ENCODE results near the gene SMTNL1. TPM values are rescaled to one million over a fixed set of nuclear protein-coding genes. Genes with fewer than 3 reads are reported as not detected.
A peak's percentile ranks its signal among the peaks of the same experiment; 100 is the strongest.

Gene SMTNL1
- total RNA-seq, 4 donors from 2014 or later, result not detected

DNA sequence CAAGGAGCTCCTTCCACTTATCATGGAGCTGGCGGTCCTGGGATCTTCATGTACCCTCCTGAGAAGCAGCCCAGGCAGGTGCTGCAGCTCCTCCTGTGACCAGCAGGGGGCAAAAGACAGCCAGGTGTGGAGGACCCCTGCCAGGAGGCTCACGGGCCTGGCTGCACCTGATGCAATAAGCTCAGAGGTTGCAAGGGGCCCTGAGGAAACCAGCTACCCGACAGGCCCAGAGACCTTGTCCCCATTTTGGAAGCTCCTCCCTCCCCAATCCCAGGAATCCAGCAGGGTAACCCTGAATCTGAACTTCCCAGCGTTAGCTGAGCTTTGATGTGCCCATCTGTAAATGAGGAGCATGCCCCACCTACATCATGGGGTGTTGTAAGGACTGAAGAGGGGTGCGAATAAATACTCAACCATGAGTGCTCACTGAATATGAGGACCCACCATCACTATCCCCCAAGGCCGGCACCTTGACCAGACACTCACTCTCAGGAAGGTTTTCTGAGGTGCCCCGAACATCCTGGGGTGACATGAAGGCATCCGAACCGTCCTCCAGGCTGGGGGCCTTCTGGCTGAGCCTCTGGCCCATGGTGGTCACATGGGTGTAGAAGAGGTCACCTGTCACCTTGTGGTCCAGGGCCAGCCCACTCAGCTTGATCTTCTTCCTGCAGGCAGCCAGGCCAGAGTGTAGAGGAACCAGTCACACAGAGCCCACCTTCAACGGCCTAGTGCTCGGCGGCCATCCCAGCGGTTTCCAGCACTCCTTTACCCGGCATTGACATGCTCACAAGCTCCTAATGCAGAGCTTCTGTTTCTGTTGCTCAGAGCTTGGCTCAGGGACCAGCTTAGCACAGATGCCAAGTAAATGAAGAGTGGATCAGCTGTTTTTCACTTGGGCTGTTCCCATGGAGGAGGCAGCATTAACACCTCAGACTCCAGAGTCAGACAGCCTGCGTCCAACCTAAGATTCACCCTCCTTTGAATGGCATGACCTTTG, 43.6 kb upstream of the SMTNL1 start:
- TF ChIP-seq POLR2A (IDR thresholded peaks at IDR 0.05), result no peak
- TF ChIP-seq, protein P1, sequence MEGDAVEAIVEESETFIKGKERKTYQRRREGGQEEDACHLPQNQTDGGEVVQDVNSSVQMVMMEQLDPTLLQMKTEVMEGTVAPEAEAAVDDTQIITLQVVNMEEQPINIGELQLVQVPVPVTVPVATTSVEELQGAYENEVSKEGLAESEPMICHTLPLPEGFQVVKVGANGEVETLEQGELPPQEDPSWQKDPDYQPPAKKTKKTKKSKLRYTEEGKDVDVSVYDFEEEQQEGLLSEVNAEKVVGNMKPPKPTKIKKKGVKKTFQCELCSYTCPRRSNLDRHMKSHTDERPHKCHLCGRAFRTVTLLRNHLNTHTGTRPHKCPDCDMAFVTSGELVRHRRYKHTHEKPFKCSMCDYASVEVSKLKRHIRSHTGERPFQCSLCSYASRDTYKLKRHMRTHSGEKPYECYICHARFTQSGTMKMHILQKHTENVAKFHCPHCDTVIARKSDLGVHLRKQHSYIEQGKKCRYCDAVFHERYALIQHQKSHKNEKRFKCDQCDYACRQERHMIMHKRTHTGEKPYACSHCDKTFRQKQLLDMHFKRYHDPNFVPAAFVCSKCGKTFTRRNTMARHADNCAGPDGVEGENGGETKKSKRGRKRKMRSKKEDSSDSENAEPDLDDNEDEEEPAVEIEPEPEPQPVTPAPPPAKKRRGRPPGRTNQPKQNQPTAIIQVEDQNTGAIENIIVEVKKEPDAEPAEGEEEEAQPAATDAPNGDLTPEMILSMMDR (IDR thresholded peaks at IDR 0.05), result peak; percentile 64 to 93 (median 86)
- WGBS, 2 donors, result 70 to 71% methylated on average over 5 to 7 of the region's 15 CpGs
- DNase-seq, result no peak
- no peaks in the 10 kb centered on the region for H3K9me3 ChIP-seq
- H3K27ac ChIP-seq, result no peak overlapping the region
- peaks cover 0 to 41% (median 0%) of the 10 kb centered on the region in 3 donors for H3K36me3 ChIP-seq
- H3K27me3 ChIP-seq, result no peaks in the 10 kb centered on the region
- peaks cover 0 to 8% (median 1%) of the 10 kb centered on the region in 3 donors for H3K4me1 ChIP-seq
- intact Hi-C loops (cut with DNase I), result loop anchor here (5.0 kb wide), 1 partner anchor 33 kb away; no protein-coding TSS in a partner anchor
- no peak overlapping the region for H3K4me3 ChIP-seq

DNA sequence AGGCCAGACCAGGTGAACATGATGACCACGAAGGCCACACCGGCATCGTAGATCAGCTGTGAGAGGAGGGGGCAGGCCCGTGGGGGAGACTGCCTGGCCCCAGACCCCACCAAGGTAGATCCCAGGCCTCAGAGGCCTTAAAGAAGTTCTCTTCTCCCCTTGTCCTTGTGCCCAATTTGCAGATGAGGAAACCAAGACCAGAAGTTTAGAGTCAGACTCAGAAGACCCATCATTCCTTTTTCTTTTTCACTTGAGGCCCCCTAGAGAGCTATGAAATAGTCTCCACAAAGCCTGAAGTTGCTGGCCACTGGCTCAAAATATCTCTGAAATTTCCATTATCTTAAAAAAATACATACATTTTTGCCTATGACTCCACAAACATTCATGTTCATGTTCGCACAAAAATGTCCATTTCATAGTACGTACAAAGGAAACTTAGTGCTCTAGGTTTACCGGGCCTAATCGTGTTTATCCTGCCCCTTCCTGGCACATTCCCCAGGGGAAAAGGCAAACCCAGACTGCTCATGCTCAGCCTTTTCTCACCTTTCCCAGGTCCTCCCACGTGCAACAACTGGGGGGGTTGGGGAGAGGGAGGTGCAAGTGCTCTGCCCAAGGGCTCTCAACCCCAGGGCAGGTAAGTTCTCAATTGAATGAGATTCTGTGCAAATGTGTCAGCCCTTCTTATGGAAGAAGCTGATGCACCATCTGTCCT, 41.1 kb upstream of the SMTNL1 start:
- Histone ChIP-seq H3K27ac (no peak overlapping the region), H3K4me1 (peaks cover 0 to 33% (median 17%) of the 10 kb centered on the region in 3 donors), H3K9me3 (no peaks in the 10 kb centered on the region), H3K36me3 (peaks cover 0 to 20% (median 0%) of the 10 kb centered on the region in 3 donors), H3K4me3 (no peak overlapping the region), H3K27me3 (no peaks in the 10 kb centered on the region)
- no peak for DNase-seq
- TF ChIP-seq, protein P1 (IDR thresholded peaks at IDR 0.05), result no peak
- TF ChIP-seq POLR2A (IDR thresholded peaks at IDR 0.05), result no peak
- intact Hi-C loops (cut with DNase I), result no loop called here
- 78 to 81% methylated on average over 9 of the region's 9 CpGs for WGBS, 2 donors

DNA sequence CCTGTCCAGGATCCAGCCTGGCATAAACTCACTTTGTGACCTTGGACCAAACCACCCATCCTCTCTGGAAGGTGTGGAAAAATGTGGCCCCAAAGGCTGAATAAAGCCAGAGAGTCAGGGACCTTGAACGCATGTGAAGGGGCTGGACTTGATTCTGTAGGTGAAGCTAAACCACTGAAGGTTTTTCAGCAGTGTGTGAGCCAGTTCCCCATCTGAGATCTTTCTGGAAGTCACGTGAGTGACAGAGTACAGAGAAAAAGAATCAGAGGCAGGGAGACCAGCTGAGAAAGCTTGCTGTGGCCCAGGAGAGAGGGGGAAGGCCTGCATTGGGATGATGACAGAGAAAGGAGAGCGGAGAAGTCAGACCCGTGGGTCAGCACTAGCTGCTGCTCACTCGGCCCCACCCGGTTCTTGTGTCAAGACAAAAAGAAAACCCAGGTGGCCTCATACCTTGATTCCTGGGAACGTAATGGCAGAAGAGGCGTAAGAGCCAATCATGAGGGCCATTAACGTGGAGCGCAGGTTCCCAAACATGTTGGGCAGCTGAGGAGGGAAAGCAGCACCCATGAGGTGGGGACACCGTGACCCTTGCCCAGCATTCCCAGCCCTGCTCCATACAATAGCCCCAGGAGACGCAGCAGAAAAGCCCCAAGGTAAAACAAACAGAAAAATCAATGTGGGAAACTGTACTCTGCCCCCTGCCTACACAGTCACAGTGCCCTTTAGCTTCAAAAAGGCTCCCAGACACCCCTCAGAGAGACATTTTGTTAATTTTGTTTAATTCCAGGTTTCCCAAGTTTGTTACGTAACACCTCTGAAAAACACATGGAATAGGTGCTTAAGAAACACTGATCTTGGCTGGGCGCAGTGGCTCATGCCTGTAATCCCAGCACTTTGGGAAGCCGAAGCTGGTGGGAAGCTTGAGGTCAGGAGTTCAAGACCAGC, 39.8 kb upstream of the SMTNL1 start:
- Histone ChIP-seq H3K27me3 (no peaks in the 10 kb centered on the region), H3K4me3 (no peak overlapping the region), H3K9me3 (no peaks in the 10 kb centered on the region), H3K36me3 (peaks cover 0 to 16% (median 0%) of the 10 kb centered on the region in 3 donors), H3K4me1 (peaks cover 0 to 41% (median 17%) of the 10 kb centered on the region in 3 donors), H3K27ac (no peak overlapping the region)
- no peak for TF ChIP-seq POLR2A (IDR thresholded peaks at IDR 0.05)
- TF ChIP-seq, protein P1 (IDR thresholded peaks at IDR 0.05), result no peak
- no peak for DNase-seq
- intact Hi-C loops (cut with DNase I), result no loop called here
- WGBS, 2 donors, result 93% methylated on average over 14 of the region's 15 CpGs

DNA sequence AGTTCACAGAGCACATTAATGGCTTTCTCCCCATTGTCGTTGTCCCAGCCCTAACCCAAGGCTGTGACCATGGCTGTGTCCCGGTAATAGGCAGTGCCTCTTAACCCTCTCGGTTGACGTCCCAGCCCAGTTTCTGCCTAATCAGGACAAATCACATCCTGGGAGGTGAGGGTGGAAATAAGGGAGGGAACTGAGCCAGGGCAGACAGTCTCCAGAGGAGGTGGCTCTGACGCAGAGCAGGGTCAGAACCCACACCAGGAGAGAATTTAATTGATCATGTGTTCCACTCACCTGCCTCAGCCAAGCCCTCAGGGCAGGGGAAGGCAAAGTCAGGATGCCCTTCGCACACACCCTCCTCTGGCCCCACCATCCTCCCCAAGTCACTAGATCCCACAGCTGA, 38.9 kb upstream of the SMTNL1 start:
- Histone ChIP-seq H3K9me3 (no peaks in the 10 kb centered on the region), H3K4me3 (no peak overlapping the region), H3K36me3 (peaks cover 0 to 16% (median 0%) of the 10 kb centered on the region in 3 donors), H3K27ac (peak overlapping the region in 3 of 4 donors; percentile 78 to 87 (median 82)), H3K4me1 (peaks cover 0 to 41% (median 17%) of the 10 kb centered on the region in 3 donors), H3K27me3 (no peaks in the 10 kb centered on the region)
- WGBS, 2 donors, result 75 to 88% methylated on average over 5 of the region's 6 CpGs
- intact Hi-C loops (cut with DNase I), result no loop called here
- no peak for DNase-seq
- TF ChIP-seq, protein P1 (IDR thresholded peaks at IDR 0.05), result no peak
- no peak for TF ChIP-seq POLR2A (IDR thresholded peaks at IDR 0.05)

Measured in esophagus squamous epithelium (tissue), 5 donors.